GM12801 (cell line): ENCODE data around the gene TMEM200A.

Source experiments
- CTCF ChIP-seq: IDR thresholded peaks from one replicate; pipeline ENCODE4 v1.5.1; 2011; ENCODE audit warnings: control low read depth; ENCODE audit not compliant: insufficient read length; ENCODE audit errors: extremely low read depth

TMEM200A gene

GRCh38 chr6:130365166-130366106, at the start of gene TMEM200A:
TMEM200A (plus strand) TSS chr6:130366017; CDS start chr6:130440423, 74,406 bp downstream.
- TF ChIP-seq CTCF = no peak

GRCh38 chr6:130320908-130321307, 44.9 kb upstream of the TMEM200A start:
- TF ChIP-seq CTCF = no peak

GRCh38 chr6:130322673-130323268, 43.0 kb upstream of the TMEM200A start:
- no peak for TF ChIP-seq CTCF

GRCh38 chr6:130324657-130325056, 41.2 kb upstream of the TMEM200A start:
- no peak for TF ChIP-seq CTCF

GRCh38 chr6:130326496-130326895, 39.3 kb upstream of the TMEM200A start:
- no peak for TF ChIP-seq CTCF

GRCh38 chr6:130337534-130337933, 28.3 kb upstream of the TMEM200A start:
- no peak for TF ChIP-seq CTCF

- no peak for TF ChIP-seq CTCF
These were observed 11.5 kb upstream of the TMEM200A start for GRCh38 chr6:130354322-130354721.
